GM18873 (cell line): ENCODE measurements around the gene SKAP1.
"Not testable (repeated sequence)": the region's sequence is repeated elsewhere in the genome, so short reads cannot be mapped to it uniquely, and the experiment has no call there.

Experiments used
- ATAC-seq: cut with Tn5 transposase; IDR thresholded peaks from one replicate; pipeline ENCODE4 v1.9.1; 2021; ENCODE audit warnings: mild to moderate bottlenecking, moderate library complexity, moderate number of reproducible peaks; ENCODE audit not compliant: unreplicated experiment, low FRiP score

The SKAP1 gene

DNA sequence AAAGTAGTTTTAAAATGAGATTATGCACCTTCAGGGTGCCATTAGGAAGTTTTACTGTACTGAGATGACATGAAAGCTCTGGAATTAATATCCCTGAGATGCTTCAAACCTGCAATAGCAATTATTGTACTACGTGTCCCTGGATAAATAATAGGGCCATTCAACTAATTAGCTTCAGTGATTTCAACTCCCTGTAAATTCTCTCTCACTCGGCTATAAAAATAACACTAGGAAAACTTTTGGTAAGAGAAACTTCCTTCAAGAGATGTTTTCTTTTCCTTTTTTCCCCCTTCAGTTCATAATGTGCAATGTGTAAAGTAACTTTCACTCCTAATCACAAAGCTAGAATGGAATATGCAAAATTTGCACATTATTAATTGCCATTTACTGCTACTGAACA is 176.0 kb downstream of the SKAP1 start:
- no peak for ATAC-seq

GRCh38 chr17:48251950-48252349 is 178.1 kb downstream of the SKAP1 start:
- ATAC-seq, result no peak

DNA sequence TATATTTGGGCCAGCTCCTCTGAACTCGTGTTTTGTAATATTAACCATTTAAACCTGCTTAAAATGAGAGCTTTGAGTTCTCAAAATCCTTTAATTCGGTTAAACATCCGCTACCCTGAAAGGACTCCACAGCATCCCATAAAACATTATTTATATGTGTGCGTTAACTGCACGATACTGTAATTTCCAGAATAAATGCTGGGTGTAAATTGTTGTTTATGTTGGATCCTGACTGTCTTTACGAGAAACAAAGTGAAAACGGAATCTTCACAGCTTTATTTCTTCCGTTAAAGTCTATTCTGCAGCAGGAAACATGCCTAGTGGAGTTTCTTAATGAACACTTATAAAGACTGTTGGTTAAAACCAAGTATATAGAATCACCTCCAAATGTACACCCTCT is 179.1 kb downstream of the SKAP1 start:
- ATAC-seq, result no peak

DNA sequence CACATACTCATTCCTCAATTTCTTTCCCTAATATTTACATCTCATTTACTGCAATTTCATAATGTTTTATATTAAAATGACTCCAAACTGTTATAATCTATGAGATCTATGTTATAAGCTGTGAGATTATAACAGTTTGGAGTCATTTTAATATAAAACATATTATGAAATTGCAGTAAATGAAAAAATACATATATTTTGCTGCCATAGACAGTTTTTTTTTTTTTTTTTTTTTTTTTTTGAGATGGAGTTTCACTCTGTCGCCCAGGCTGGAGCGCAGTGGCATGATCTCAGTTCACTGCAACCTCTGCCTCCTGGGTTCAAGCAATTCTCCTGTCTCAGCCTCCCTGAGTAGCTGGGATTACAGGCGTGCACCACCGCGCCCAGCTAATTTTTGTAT is 180.0 kb downstream of the SKAP1 start:
- not testable (repeated sequence) for ATAC-seq

GRCh38 chr17:48247603-48248002 is 182.4 kb downstream of the SKAP1 start:
- no peak for ATAC-seq

DNA sequence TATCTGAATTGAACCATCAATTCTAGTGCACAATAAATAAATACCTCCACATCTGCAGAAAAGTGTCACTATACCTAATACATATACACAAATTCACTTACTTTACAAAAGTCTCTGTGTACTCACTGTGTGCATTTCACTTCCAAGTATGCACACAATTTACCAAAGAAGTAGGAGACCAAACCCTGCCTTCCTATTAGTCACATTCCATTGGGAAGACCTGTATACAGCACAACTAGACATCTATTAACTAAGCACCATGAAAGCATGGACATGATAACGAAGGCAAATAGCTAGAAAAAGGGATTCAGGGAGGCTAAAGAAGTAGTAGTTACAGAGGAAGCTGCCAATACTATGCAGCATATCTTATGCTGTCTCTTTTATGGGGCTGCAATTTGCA is 183.0 kb downstream of the SKAP1 start:
- ATAC-seq, result no peak

GRCh38 chr17:48246612-48247011 is 183.4 kb downstream of the SKAP1 start:
- ATAC-seq, result no peak

- not testable (repeated sequence) for ATAC-seq
These were observed 184.5 kb downstream of the SKAP1 start for GRCh38 chr17:48245465-48246033.

DNA sequence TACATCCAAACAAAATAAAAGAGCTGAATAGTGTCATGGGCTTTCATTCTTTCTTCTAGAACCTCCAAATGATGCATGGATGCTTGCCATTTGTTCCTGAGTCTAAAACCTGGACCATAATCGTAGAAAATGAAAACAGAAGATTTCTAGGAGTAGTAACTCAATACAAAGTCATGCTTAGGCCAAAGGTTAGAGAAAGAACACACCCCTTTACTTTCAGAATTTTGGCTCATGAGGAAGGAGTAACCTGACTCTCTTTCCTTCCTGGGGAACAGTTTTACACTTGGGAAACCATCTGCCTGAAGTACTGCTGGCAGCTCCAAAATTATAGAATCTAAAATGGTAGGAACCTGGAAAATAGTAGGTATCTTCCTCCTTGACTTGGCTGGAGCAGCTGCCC is 185.2 kb downstream of the SKAP1 start:
- no peak for ATAC-seq

- no peak for ATAC-seq
These were observed 185.8 kb downstream of the SKAP1 start for GRCh38 chr17:48244121-48244711.

DNA sequence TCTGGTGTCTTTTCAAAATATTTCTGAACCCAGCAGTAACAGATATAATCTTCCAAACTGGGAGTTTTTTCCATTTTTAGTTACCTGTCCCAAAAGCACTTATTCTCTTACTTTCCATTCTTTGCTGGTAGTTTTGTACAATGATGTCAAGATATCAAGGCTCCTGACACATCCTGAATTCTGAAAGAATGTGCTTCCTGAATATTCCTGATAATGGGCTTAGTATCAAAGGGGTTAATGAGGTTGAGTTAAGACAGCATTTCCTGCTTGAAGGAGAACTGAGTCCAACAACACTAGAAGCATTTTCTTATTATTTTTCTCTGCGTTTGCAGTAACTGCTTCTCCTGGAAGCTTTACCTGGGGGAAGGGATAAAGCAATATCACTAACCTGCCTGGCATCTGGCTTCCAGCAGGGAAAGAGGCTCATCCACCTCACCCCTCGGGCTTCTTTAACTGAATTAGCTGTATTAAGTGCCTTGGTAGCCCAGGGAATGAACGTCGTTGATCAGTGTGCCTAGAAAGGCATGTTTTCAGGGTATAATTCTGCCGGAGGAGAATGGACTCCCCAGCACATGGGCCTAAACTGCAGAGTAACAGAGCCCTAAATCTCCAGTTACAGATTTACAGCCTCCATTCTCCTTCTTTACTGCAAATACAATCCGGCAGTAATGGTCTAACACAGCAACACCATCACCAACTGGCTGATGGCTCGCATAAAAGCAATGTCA is 188.1 kb downstream of the SKAP1 start:
- no peak for ATAC-seq

- ATAC-seq, result peak; percentile 84
These were observed 188.9 kb downstream of the SKAP1 start for GRCh38 chr17:48241131-48241591.

- ATAC-seq, result no peak
These were observed 189.4 kb downstream of the SKAP1 start for GRCh38 chr17:48240562-48241130.

DNA sequence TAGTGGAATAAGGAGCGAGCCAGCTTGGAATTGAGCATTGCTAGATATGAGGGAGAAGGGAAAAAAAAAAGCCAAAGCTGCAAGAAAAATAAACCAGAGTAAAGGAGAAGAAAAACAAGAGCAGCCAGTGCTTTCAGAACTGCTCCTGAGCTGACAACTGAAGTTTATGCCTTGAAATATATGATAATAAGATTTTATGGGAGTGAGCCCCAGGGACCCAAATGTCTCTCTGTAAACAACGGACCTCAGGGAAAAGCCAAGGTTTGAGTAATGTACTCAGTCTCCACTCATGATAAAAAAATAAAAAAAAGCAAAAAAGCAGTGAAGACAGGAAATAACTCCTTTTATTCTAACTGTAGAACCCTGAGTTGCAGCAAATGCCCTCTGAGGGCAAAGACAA is 189.9 kb downstream of the SKAP1 start:
- no peak for ATAC-seq

- no peak for ATAC-seq
These were observed 190.4 kb downstream of the SKAP1 start for GRCh38 chr17:48239603-48239995.

GRCh38 chr17:48238933-48239602 is 190.9 kb downstream of the SKAP1 start:
- no peak for ATAC-seq

DNA sequence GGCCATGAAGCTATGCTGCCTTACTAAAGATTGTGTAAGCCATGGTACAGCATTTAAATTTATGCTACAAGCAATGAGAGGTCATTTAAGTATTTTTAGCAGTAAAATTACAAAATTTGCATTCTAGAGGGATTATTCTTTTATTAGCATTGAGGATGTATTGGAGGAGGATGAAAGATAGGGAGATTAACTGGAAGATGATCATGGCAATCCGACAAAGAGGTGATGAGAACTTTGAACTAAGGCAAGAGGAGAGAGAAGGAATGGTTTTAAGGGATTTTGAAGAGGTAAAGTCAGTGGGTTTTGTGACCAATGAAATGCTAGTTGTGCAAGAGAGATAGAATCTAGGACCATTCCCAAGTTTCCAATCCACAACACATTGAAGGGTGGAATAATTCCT is 192.6 kb downstream of the SKAP1 start:
- ATAC-seq, result no peak

GRCh38 chr17:48236681-48237134 is 193.3 kb downstream of the SKAP1 start:
- no peak for ATAC-seq

GRCh38 chr17:48234922-48235321 is 195.1 kb downstream of the SKAP1 start:
- ATAC-seq, result no peak

- no peak for ATAC-seq
These were observed 197.7 kb downstream of the SKAP1 start for GRCh38 chr17:48231995-48232959.
